ENCODE measurements around the gene ZBTB16. TPM values are rescaled to one million over a fixed set of nuclear protein-coding genes. Genes with fewer than 3 reads are reported as not detected.

The ZBTB16 gene
- total and polyA plus RNA-seq, 2 of the 13 experiments (the other 11 are each of a cell fraction or from before 2014, with no cell fraction given): not detected

- TF ChIP-seq UBTF (CRISPR knock-in tag; IDR thresholded peaks at IDR 0.05) (no peak), NCOA1 (CRISPR knock-in tag; IDR thresholded peaks at IDR 0.05) (no peak), ZNF335 (CRISPR knock-in tag; IDR thresholded peaks at IDR 0.05) (no peak), ZNF263 (CRISPR knock-in tag; IDR thresholded peaks at IDR 0.05) (no peak), ZNF605 (CRISPR knock-in tag; IDR thresholded peaks at IDR 0.05) (no peak), KLF12 (CRISPR knock-in tag; IDR thresholded peaks at IDR 0.05; ENCODE audit: borderline replicate concordance) (no peak), HNRNPK (IDR thresholded peaks at IDR 0.05; ENCODE audit: low read depth, low read length, poor library complexity, severe bottlenecking) (no peak), CEBPZ (IDR thresholded peaks at IDR 0.05; ENCODE audit: low read length) (no peak), MXD1 (CRISPR knock-in tag; IDR thresholded peaks at IDR 0.05) (no peak), HOXA7 (CRISPR knock-in tag; IDR thresholded peaks at IDR 0.05) (no peak), THYN1 (CRISPR knock-in tag; IDR thresholded peaks at IDR 0.05; ENCODE audit: borderline replicate concordance, low read depth) (no peak), SMARCE1 (IDR thresholded peaks at IDR 0.05; ENCODE audit: borderline replicate concordance) (no peak), TCF7 (IDR thresholded peaks at IDR 0.05; ENCODE audit: low read depth) (no peak), STAT6 (CRISPR knock-in tag; IDR thresholded peaks at IDR 0.05; ENCODE audit: borderline replicate concordance) (no peak), CEBPG (CRISPR knock-in tag; IDR thresholded peaks at IDR 0.05) (no peak)
Observed at GRCh38 chr11:114172055-114172861, 112.7 kb downstream of the ZBTB16 start (continued).

All from HepG2 (cell line).